Epithelial cell of esophagus (primary cell): ENCODE data around the gene RAD52.

Experiments used
- DNase-seq: peaks from one replicate; pipeline ENCODE4 v3.0.0; 2010; ENCODE audit warnings: low read depth
- H3K4me3 ChIP-seq: 2 replicates; pipeline ENCODE4 v1.5.1; 2011; ENCODE audit warnings: mild to moderate bottlenecking, low read length, control low read depth
- CTCF ChIP-seq: IDR thresholded peaks from 2 replicates; pipeline ENCODE4 v1.5.1; 2011; ENCODE audit warnings: low read depth, mild to moderate bottlenecking, low read length, control low read depth, inconsistent platforms; ENCODE audit not compliant: insufficient read depth; ENCODE audit errors: missing control alignments

RAD52 gene

GRCh38 chr12:897386-897785 is 52.1 kb downstream of the RAD52 start:
- no peak for TF ChIP-seq CTCF
- DNase-seq, result no peak
- H3K4me3 ChIP-seq, result no peak overlapping the region

GRCh38 chr12:896031-896430 is 53.5 kb downstream of the RAD52 start:
- H3K4me3 ChIP-seq, result no peak overlapping the region
- no peak for TF ChIP-seq CTCF
- no peak for DNase-seq

GRCh38 chr12:894226-894625 is 55.3 kb downstream of the RAD52 start:
- H3K4me3 ChIP-seq, result no peak overlapping the region
- no peak for DNase-seq
- TF ChIP-seq CTCF, result no peak

DNA sequence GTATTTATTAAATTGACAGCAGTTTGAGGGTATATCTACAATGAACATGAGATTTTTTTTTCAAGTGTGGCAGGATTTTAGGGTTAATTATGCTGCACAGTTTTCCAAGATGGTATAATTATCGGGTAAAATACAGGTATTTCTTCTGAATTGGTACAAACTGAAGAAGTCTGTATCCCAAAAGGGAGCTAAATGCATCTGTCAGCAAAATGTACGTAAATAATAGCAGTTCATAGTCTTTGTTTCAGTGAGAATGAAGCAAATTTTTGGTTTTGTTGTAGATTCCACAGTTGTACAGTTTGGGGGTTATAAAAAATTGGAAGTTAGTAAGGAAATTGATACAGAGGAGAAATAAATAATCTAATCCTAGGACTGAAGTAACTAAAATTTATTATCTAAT is 63.3 kb downstream of the RAD52 start:
- no peak for DNase-seq

GRCh38 chr12:885701-886100 is 63.8 kb downstream of the RAD52 start:
- TF ChIP-seq CTCF, result no peak
- H3K4me3 ChIP-seq, result no peak overlapping the region
- no peak for DNase-seq

More for the DNA sequence above, 63.3 kb downstream of the RAD52 start:
- no peak for TF ChIP-seq CTCF
- H3K4me3 ChIP-seq, result no peak overlapping the region

GRCh38 chr12:884746-885414 is 64.6 kb downstream of the RAD52 start:
- TF ChIP-seq CTCF, result no peak
- H3K4me3 ChIP-seq, result no peak overlapping the region
- no peak for DNase-seq

GRCh38 chr12:880656-881055 is 68.8 kb downstream of the RAD52 start:
- no peak for TF ChIP-seq CTCF

More at GRCh38 chr12:880656-881055, 68.8 kb downstream of the RAD52 start:
- H3K4me3 ChIP-seq, result no peak overlapping the region
- DNase-seq, result no peak
